ENCODE results near the gene ARHGAP25.

- TF ChIP-seq CEBPB (IDR thresholded peaks at IDR 0.05) (no peak), YY1 (IDR thresholded peaks at IDR 0.05; ENCODE audit: low read depth) (no peak), REST (IDR thresholded peaks at IDR 0.05; ENCODE audit: low read depth) (no peak), EP300 (IDR thresholded peaks at IDR 0.05; ENCODE audit: borderline replicate concordance) (no peak), RAD21 (IDR thresholded peaks at IDR 0.05; ENCODE audit: low read depth) (no peak), TEAD4 (IDR thresholded peaks at IDR 0.05) (no peak), TAF1 (IDR thresholded peaks at IDR 0.05; ENCODE audit: low read depth) (no peak), NFIC (IDR thresholded peaks at IDR 0.05) (no peak), FOXM1 (IDR thresholded peaks at IDR 0.05; ENCODE audit: borderline replicate concordance, low read depth) (no peak), TCF12 (IDR thresholded peaks at IDR 0.05; ENCODE audit: low read depth) (no peak), CREB1 (IDR thresholded peaks at IDR 0.05; ENCODE audit: low read depth) (no peak), EGR1 (IDR thresholded peaks at IDR 0.05) (no peak)
- TF ChIP-seq, protein P1, sequence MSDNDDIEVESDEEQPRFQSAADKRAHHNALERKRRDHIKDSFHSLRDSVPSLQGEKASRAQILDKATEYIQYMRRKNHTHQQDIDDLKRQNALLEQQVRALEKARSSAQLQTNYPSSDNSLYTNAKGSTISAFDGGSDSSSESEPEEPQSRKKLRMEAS (IDR thresholded peaks at IDR 0.05): no peak
- TF ChIP-seq, protein P2, sequence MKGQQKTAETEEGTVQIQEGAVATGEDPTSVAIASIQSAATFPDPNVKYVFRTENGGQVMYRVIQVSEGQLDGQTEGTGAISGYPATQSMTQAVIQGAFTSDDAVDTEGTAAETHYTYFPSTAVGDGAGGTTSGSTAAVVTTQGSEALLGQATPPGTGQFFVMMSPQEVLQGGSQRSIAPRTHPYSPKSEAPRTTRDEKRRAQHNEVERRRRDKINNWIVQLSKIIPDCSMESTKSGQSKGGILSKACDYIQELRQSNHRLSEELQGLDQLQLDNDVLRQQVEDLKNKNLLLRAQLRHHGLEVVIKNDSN (IDR thresholded peaks at IDR 0.05): no peak
These were observed 36.7 kb downstream of the ARHGAP25 start for GRCh38 chr2:68771211-68771751.

Data from Ishikawa (cell line).